Smooth muscle cell (in vitro differentiated cells): ENCODE measurements around the gene HOXB5. TPM values are rescaled to one million over a fixed set of nuclear protein-coding genes. Genes with fewer than 3 reads are reported as not detected.

Experiments
- DNase-seq: peaks from one replicate; lab custom pipeline; 2025; ENCODE audit not compliant: unreplicated experiment; lab: John Stamatoyannopoulos, UW
- H2AFZ ChIP-seq: fragments of 200-600 bp; sonication (generic); 2 replicates; pipeline ENCODE4 v1.6.0; 2016; ENCODE audit warnings: antibody characterized with exemption, low read depth, mild to moderate bottlenecking
- H3F3A ChIP-seq: fragments of 200-600 bp; sonication (generic); 2 replicates; pipeline ENCODE4 v1.6.0; 2017; ENCODE audit warnings: antibody characterized with exemption, low read depth
- H3K27ac ChIP-seq: fragments of 200-600 bp; sonication (generic); 2 replicates; pipeline ENCODE4 v1.5.1; 2016; ENCODE audit warnings: low read depth, mild to moderate bottlenecking
- H3K27me3 ChIP-seq: fragments of 200-600 bp; sonication (generic); 2 replicates; pipeline ENCODE4 v1.6.1; 2016; ENCODE audit warnings: low read depth, mild to moderate bottlenecking
- H3K36me3 ChIP-seq: fragments of 200-600 bp; sonication (generic); 2 replicates; pipeline ENCODE4 v1.5.1; 2016; ENCODE audit warnings: low read depth
- H3K4me1 ChIP-seq: fragments of 200-600 bp; sonication (generic); 2 replicates; pipeline ENCODE4 v1.5.1; 2016; ENCODE audit warnings: low read depth
- H3K4me2 ChIP-seq: fragments of 200-600 bp; sonication (generic); 2 replicates; pipeline ENCODE4 v1.6.0; 2016; ENCODE audit warnings: mild to moderate bottlenecking
- H3K4me3 ChIP-seq: fragments of 200-600 bp; sonication (generic); 2 replicates; pipeline ENCODE4 v1.5.1; 2016; ENCODE audit warnings: mild to moderate bottlenecking
- H3K79me2 ChIP-seq: fragments of 200-600 bp; sonication (generic); 2 replicates; pipeline ENCODE4 v1.6.0; 2016; ENCODE audit warnings: low read depth, mild to moderate bottlenecking
- H3K9ac ChIP-seq: fragments of 200-600 bp; sonication (generic); 2 replicates; pipeline ENCODE4 v1.6.0; 2016; ENCODE audit warnings: low read depth
- H3K9me3 ChIP-seq: fragments of 200-600 bp; sonication (generic); replicated peaks from 2 replicates; pipeline ENCODE4 v1.5.1; 2016; ENCODE audit warnings: low read depth
- H4K20me1 ChIP-seq: fragments of 200-600 bp; sonication (generic); 2 replicates; pipeline ENCODE4 v1.6.0; 2016; ENCODE audit warnings: low read depth
- WGBS: methylation state at CpG from one replicate; pipeline ENCODE4 v1.1.7; 2016; ENCODE audit warnings: low lambda C conversion rate; 5-methylcytosine and 5-hydroxymethylcytosine counted together
- polyA plus RNA-seq: library from polyadenylated mRNA; unstranded; fragments of >200 nt; fragmentation: Nextera tagmentation; extraction: Ambion mirVana; gene quantifications from 2 replicates; pipeline ENCODE4 v1.2.1, GENCODE V29; 2016
- total RNA-seq: library from RNA; depleted of rRNA; stranded (reverse); fragments of >200 nt; gene quantifications from 2 replicates; pipeline ENCODE4 v1.2.3, GENCODE V29; 2014
- TF ChIP-seq, protein P1 (sequence below): fragments of 200-600 bp; sonication (generic); IDR thresholded peaks from 2 replicates; pipeline ENCODE4 v1.5.1; 2017; ENCODE audit warnings: borderline replicate concordance, mild to moderate bottlenecking, antibody characterized with exemption; ENCODE audit not compliant: insufficient read depth, poor library complexity, severe bottlenecking

HOXB5 gene
- total and polyA plus RNA-seq, 2 experiments from 2014 or later: 0.49 to 1.8 TPM

DNA sequence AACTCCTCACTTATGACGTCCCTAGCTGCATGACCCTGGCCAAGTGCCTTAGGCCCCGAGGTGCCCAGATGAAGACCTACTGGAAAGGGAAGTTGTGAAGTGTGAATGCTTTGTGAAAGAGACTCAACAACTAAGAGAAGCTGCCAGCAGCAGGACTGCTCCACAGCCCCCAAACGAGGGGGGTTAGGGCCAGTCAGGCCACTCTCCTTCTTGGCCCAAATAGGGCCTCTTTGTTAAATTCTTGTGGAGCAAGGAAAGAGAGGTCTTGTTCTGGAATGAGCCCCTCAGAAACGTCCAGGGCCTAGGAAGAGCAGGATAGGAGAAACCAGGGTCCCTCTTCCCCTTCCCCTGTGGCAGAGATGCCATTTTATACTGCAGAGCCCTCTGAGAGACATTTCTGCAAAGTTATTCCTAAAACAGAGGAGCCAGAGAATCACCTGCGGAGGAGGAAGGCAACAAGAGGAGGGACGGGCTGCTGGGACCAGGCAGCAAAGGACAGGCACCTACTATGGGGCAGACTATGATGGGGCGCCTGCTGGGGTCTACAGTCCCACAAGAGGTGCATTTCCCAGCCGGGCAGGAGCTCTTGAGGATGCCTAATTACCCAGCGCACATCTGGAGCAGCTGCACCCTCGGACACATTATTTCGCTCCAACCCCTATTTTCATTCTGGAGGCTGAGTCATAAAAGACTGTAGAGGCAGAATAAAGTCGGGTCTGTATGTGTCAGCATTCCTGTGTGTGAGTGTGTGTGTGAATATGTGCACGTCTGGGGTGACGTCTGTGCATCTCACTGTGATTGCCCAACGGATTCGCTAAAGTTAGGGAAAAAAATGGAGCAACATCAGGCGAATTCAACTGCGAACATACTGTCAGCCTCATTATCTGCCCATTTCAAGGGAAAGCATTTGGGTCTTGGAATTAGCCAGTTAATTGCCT is 44.0 kb upstream of the HOXB5 start:
- peak overlapping the region; percentile 95 for H3K27ac ChIP-seq
- H3K9me3 ChIP-seq: no peaks in the 10 kb centered on the region
- no peak for DNase-seq
- H4K20me1 ChIP-seq: peaks cover 16% of the 10 kb centered on the region
- TF ChIP-seq, protein P1, sequence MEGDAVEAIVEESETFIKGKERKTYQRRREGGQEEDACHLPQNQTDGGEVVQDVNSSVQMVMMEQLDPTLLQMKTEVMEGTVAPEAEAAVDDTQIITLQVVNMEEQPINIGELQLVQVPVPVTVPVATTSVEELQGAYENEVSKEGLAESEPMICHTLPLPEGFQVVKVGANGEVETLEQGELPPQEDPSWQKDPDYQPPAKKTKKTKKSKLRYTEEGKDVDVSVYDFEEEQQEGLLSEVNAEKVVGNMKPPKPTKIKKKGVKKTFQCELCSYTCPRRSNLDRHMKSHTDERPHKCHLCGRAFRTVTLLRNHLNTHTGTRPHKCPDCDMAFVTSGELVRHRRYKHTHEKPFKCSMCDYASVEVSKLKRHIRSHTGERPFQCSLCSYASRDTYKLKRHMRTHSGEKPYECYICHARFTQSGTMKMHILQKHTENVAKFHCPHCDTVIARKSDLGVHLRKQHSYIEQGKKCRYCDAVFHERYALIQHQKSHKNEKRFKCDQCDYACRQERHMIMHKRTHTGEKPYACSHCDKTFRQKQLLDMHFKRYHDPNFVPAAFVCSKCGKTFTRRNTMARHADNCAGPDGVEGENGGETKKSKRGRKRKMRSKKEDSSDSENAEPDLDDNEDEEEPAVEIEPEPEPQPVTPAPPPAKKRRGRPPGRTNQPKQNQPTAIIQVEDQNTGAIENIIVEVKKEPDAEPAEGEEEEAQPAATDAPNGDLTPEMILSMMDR: no peak
- peaks cover 54% of the 10 kb centered on the region for H3K79me2 ChIP-seq
- no peak overlapping the region for H3K4me3 ChIP-seq
- H3K27me3 ChIP-seq: peaks cover 15% of the 10 kb centered on the region
- H3K4me2 ChIP-seq: peak overlapping the region; percentile 74
- WGBS: 22% methylated on average over 18 of the region's 18 CpGs
- H3K4me1 ChIP-seq: no peaks in the 10 kb centered on the region
- H3K36me3 ChIP-seq: no peaks in the 10 kb centered on the region
- H2AFZ ChIP-seq: no peak overlapping the region
- H3K9ac ChIP-seq: peak overlapping the region; percentile 85
- peaks cover 37% of the 10 kb centered on the region for H3F3A ChIP-seq

DNA sequence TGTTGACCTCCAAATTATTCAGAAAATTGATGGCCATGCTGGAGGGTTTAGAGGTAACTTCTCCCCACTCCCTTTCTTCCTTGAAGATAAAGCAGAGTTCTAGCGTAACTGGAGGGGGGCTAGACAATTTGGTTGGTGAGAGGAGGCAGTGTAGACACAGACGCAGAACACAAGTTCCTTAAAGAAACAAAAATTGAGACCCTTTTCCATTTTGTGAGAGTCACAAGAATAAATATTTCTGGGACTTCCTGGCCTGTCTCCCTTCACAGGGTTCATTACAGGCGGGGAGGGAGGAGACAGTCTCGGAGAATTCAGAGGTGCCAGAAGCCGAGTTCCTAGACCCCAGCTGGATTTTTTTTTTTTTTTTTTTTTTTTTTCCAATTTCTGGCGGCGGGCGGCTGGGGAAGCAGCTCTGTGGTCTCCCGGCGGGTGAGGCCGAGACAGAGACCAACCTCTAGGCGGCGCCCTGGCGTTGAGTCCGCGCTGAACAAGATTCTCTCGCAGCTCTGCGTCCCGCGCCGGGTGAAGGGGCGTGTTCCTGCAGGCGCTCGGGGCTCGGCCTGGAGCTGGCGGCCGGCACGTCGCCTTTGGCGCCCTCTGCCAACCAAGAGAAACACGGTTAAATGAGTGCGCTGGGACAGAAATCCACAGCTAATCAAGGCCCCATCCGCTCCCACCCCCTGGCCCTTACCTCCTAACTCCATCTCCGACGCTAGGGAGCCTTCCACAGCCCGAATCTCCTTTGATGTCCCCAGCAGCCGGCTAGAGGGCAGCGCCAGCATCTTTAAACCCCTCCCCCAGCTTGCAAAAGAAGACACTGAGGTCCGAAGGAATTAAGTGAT is 42.8 kb upstream of the HOXB5 start:
- Histone ChIP-seq H4K20me1 (peaks cover 23% of the 10 kb centered on the region), H3K4me3 (no peak overlapping the region), H3K9ac (peak overlapping the region; percentile 59), H3K4me1 (no peaks in the 10 kb centered on the region), H3K36me3 (no peaks in the 10 kb centered on the region), H3K9me3 (no peaks in the 10 kb centered on the region), H3K27ac (peak overlapping the region; percentile 95), H3F3A (peaks cover 41% of the 10 kb centered on the region), H3K27me3 (peaks cover 25% of the 10 kb centered on the region), H3K4me2 (peak overlapping the region; percentile 74), H2AFZ (no peak overlapping the region), H3K79me2 (peaks cover 42% of the 10 kb centered on the region)
- WGBS: 11% methylated on average over 24 of the region's 39 CpGs
- peak; percentile 81 for DNase-seq
- TF ChIP-seq, protein P1: peak; percentile 68

DNA sequence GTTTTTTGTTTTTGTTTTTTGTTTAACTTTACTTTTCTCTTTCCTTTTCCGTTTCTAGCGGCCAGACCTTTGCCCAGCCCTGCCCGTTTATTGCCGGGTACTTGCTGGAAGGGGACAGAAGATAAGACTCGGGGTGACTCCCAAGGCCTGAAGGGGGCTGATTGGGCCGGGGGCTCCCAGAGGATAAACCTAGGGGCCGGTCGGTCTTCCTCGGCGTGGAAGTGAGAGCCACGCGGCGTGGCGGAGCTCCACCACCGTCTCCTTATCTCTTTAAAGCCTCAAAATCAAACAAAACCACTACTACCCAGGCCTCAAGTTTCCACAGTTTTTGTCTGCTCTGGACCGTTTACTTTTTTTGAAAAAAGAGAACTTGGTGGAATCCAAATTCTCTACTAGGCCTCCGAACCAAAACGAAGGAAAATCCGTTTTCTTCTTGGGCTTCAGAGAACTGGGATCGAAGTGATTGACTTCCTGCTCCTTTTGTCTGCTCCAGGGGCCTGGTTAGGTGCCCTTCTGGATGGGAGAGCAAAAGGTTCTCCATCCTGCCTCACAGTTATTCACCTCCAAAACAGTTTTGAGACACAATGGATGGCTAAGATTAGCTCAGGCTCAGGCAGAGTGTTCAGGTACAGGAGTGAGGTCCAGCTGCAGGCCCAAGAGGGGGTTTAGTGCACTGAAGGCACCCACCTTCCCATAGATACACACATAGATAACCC is 41.1 kb upstream of the HOXB5 start:
- peaks cover 28% of the 10 kb centered on the region for H4K20me1 ChIP-seq
- no peak overlapping the region for H2AFZ ChIP-seq
- 72% methylated on average over 20 of the region's 20 CpGs for WGBS
- TF ChIP-seq, protein P1: no peak
- no peak overlapping the region for H3K4me3 ChIP-seq
- H3K27me3 ChIP-seq: peaks cover 41% of the 10 kb centered on the region
- H3K27ac ChIP-seq: peak overlapping the region; percentile 3
- no peaks in the 10 kb centered on the region for H3K36me3 ChIP-seq
- no peak for DNase-seq
- peaks cover 34% of the 10 kb centered on the region for H3F3A ChIP-seq
- H3K9me3 ChIP-seq: no peaks in the 10 kb centered on the region
- H3K9ac ChIP-seq: no peak overlapping the region
- peaks cover 25% of the 10 kb centered on the region for H3K79me2 ChIP-seq
- H3K4me1 ChIP-seq: no peaks in the 10 kb centered on the region
- H3K4me2 ChIP-seq: peak overlapping the region; percentile 84
